HG02884 (cell line): ENCODE data around the gene RNF4.
A peak's percentile ranks its signal among the peaks of the same experiment; 100 is the strongest.
"Not testable (repeated sequence)": the region's sequence is repeated elsewhere in the genome, so short reads cannot be mapped to it uniquely, and the experiment has no call there.

Experiments used
- ATAC-seq: cut with Tn5 transposase; IDR thresholded peaks from one replicate; pipeline ENCODE4 v1.9.1; 2021; ENCODE audit warnings: mild to moderate bottlenecking, moderate library complexity; ENCODE audit not compliant: unreplicated experiment

The RNF4 gene

DNA sequence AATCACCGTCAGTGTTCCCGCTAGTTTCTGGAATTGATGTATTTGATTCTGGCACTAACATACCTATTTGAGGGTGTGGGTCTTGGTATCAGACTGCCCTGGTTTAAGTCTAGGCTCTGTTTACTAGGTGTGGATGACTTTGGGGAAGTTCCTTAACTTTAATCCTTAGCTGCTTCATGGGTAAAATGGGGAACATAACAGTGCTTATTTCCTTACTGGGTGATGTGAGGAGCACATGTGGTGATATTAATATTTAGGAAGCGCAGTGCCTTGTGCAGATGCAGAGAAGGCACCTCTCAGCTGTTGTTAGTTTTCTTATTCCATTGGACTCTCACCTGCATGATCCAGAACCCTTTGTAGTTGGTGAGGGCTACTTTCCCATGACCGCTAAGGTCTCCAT is 17.1 kb downstream of the RNF4 start:
- ATAC-seq, result no peak

DNA sequence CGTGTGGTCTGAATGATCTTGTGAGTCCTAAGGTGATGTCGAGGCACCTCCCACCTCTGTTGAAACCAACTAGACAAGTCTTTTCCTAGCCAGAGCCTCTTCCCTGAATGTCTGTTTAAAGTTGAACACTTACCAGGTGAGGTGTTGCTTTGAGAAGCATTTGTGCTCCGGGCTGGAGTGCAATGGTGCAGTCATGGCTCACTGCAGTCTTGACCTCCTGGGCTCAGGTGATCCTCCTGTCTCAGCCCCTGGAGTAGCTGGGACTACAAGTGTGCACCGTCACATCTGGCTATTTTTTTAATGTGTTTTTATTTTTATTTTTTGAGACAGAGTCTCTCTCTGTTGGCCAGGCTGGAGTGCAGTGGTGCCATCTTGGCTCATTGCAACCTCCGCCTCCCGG is 18.1 kb downstream of the RNF4 start:
- no peak for ATAC-seq

- peak; percentile 54 for ATAC-seq
Measured at GRCh38 chr4:2487632-2488031, 18.7 kb downstream of the RNF4 start.

- ATAC-seq, result no peak
Measured at GRCh38 chr4:2489081-2489805, 20.3 kb downstream of the RNF4 start.

GRCh38 chr4:2489841-2490552 is 21.1 kb downstream of the RNF4 start:
- no peak for ATAC-seq

DNA sequence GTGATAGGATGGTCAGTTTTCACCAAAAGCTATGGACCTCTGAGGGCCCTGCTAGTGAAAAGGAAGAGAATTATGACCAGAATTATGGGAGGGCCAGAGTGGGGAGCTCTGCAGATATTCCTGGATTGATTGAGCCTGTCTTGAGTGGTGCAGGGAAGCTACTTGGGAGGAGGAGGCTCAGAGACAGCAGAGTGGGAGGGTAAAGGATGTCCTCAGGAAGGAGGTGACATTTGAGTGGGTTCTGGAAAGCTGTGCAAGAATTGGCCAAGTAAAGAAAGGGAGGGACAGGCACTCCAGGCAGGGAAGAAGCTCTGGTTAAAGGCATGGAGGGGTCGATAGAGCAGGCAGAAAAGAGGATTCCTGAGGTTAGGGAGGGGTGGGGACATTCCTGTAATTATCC is 24.1 kb downstream of the RNF4 start:
- ATAC-seq, result no peak

GRCh38 chr4:2494992-2495391 is 26.1 kb downstream of the RNF4 start:
- no peak for ATAC-seq

- no peak for ATAC-seq
Measured at GRCh38 chr4:2497324-2497723, 28.4 kb downstream of the RNF4 start.

DNA sequence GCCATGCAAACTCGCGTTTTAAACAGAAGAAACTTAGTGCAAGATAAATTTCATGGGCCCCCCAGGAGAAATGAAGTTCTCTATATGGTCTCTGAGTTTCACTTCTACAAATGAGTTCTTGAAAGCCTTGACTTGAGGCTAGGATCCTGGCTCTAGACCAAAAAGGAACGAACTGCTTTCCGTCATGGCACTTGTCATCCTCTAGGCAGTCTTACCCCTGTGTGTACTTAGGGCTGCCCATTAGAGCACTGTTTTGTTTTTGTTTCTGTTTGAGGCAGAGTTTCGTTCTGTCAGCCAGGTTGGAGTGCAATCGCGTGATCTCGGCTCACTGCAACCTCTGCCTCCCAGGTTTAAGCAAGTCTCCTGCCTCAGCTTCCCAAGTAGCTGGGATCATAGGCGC is 29.0 kb downstream of the RNF4 start:
- ATAC-seq, result peak; percentile 83

GRCh38 chr4:2500547-2500946 is 31.6 kb downstream of the RNF4 start:
- ATAC-seq, result no peak

DNA sequence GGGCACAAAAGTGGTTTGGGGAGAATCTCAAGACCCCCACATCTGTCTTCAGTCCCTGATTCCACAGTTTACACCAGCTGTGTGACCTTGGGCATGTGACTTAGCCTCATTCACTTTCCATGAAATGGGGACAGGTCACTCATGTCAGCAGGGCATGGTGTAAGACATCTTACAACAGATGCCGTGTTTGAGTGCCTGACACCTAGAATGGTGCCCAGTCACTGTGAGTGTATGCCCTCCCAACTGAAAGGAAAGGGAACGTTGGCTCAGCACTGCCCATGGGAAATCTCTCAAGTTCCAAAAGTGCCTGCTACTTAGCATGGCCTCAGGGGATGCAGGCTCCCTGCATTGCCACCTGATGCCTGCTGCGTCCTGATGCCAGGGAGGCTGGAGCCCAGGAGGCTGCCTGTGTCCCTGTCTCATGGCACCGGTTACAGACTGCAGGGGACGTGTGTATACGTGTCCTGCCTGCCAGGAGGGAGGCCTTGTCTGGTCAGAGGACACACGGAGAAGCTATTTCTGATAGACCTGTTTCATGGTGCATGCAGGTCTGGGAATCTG is 32.2 kb downstream of the RNF4 start:
- ATAC-seq, result no peak

GRCh38 chr4:2503809-2504208 is 34.9 kb downstream of the RNF4 start:
- ATAC-seq, result no peak

GRCh38 chr4:2507259-2507658 is 38.4 kb downstream of the RNF4 start:
- no peak for ATAC-seq

GRCh38 chr4:2507855-2508254 is 38.9 kb downstream of the RNF4 start:
- ATAC-seq, result no peak

DNA sequence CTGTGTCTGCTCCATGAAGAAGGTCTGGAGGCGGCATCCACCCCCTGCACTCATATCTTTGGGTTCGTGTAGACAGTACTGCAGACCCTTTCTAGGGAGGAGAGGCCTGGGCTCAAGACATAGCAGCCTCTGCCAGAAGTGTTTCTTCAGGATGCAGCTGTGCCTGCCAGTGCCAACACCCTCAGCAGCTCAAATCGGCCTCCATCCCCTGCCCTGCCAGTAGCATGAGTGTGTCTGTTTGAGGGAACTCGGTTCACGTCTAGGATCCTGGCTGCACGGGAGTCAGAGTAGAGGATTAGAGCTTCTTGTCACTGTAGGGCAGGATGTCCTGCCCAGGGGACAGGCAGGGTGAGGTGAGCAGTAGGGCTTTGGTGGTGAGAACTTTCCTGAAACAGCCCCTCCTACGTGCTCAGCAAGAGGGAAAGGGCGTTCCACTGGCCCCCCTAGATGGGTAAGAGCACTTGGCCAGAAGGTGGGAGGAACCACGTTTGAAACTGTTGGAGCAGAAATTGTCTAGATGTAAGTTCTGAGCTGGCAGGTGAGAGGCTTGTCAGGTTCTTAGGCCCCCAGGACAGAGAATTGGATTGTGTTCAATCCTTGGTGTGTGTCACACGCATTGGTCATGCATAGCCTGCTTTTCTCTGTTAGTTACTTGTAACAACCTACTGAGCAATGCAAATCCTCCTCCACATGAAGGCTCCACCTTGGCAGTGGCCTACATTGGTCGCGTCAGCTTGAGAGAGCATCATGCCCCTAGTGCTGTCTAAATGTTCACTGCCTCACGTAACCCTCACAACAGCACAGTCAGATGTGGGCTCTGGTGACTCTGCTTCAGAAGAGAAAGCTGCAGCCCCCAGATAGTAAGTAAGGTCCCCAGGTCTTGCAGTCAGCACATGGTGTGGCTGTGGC is 41.7 kb downstream of the RNF4 start:
- no peak for ATAC-seq

DNA sequence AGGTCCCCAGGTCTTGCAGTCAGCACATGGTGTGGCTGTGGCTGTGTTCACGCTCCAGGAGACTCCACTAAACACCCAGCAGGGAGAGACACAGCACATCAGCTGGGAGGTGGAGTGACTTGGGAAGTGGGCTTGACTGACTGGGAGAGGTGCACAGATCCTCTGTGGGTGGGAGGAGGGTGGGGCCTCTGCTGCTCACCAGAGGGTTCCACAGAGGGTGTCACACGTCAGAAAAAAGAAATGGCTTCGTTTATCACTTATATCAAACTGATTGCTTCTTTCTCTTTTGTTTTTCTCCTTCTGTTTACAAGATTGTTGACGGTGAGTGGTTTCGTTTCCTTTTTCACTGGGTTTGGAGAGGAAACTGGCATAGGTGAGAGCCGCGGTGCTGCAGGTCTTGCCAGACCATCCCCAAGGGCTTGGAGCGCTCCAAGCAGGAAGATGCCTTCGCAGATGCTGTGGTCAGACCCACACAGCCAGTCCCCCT is 42.8 kb downstream of the RNF4 start:
- ATAC-seq, result no peak

GRCh38 chr4:2512396-2513135 is 43.7 kb downstream of the RNF4 start:
- ATAC-seq, result no peak

DNA sequence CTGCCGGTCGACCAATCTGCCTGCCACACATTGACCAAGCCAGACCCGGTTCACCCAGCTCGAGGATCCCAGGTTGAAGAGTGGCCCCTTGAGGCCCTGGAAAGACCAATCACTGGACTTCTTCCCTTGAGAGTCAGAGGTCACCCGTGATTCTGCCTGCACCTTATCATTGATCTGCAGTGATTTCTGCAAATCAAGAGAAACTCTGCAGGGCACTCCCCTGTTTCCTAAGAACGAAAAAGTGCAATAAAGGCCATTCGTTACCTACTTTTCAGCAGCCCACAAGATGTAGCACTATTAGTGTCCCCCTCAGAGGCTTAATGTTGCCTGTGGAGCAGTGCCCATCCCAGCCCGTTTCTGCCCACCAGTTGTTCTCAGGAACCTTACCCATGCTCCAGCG is 45.3 kb downstream of the RNF4 start:
- ATAC-seq, result not testable (repeated sequence)

- ATAC-seq, result not testable (repeated sequence)
Measured at GRCh38 chr4:2514944-2515343, 46.0 kb downstream of the RNF4 start.

DNA sequence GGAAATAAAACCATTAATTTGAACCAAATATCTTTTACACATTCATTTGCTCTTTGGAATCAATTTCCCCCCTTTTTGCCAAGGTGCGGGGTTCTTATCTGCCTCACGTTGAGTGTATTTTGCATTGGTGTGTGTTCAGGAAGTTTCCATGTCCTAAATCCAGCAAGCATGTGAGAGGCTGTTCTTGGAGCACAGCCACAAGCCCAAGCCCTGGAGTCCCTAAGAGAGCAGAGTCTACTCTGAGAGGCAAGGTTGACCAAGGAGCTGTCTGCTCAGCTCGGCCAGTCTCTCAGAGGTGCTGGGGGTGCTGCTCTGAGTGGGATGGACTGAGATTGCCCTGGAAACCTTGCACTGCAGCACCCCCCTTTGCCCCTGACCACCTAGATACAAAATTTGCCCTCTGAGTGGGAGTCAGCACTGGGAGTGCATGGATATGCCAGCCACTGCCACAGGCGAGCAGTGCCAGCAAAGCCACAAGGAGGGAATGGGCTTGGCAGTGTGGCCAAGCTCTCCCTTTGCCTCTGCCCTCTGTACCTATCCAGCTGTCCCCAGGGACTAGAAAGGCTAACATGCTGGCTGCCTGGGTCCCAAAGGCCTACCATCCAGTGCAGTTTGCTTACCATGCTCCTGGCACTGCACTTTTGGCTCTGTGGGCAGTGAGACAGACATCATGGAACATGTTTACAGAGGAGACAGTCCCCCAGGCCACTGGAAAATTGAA is 47.1 kb downstream of the RNF4 start:
- ATAC-seq, result no peak
